Chondrocyte (in vitro differentiated cells): ENCODE data around the gene REG3G. TPM values are rescaled to one million over a fixed set of nuclear protein-coding genes. Genes with fewer than 3 reads are reported as not detected.
A peak's percentile ranks its signal among the peaks of the same experiment; 100 is the strongest.
"Not testable (repeated sequence)": the region's sequence is repeated elsewhere in the genome, so short reads cannot be mapped to it uniquely, and the experiment has no call there.

Experiments
- DNase-seq: peaks from one replicate; pipeline ENCODE4 v3.0.0; 2021; ENCODE audit warnings: mixed read lengths, low spot score
- H3K27ac Mint-ChIP-seq: one replicate; pipeline ENCODE4 v1.8.0; 2021; ENCODE audit warnings: mild to moderate bottlenecking, moderate library complexity, mixed read lengths; ENCODE audit not compliant: unreplicated experiment
- H3K27me3 Mint-ChIP-seq: 2 replicates; pipeline ENCODE4 v1.8.0; 2021; ENCODE audit warnings: low read depth, mixed read lengths
- H3K36me3 Mint-ChIP-seq: 2 replicates; pipeline ENCODE4 v1.8.0; 2021; ENCODE audit warnings: low read depth, mixed read lengths
- H3K4me1 Mint-ChIP-seq: 2 replicates; pipeline ENCODE4 v1.8.0; 2021; ENCODE audit warnings: low read depth, mild to moderate bottlenecking, mixed read lengths
- H3K4me3 Mint-ChIP-seq: one replicate; pipeline ENCODE4 v1.8.0; 2021; ENCODE audit warnings: mild to moderate bottlenecking, moderate library complexity, mixed read lengths; ENCODE audit not compliant: unreplicated experiment
- H3K9me3 Mint-ChIP-seq: 2 replicates; pipeline ENCODE4 v1.8.0; 2021; ENCODE audit warnings: low read depth, mixed read lengths
- total RNA-seq: library from RNA; stranded (reverse); gene quantifications from 3 replicates; pipeline ENCODE4 v1.2.1, GENCODE V29; 2021
- TF ChIP-seq, protein P1 (sequence below): fragments of 200-600 bp; sonication (generic); IDR thresholded peaks from 2 replicates; pipeline ENCODE4 v1.5.0; 2021; ENCODE audit warnings: antibody characterized with exemption, mild to moderate bottlenecking, moderate library complexity

Gene REG3G
- total RNA-seq, 1 donor from 2014 or later: not detected

- DNase-seq: no peak
- no peaks in the 10 kb centered on the region for H3K9me3 Mint-ChIP-seq
- no peak overlapping the region for H3K4me3 Mint-ChIP-seq
- no peaks in the 10 kb centered on the region for H3K36me3 Mint-ChIP-seq
- TF ChIP-seq, protein P1, sequence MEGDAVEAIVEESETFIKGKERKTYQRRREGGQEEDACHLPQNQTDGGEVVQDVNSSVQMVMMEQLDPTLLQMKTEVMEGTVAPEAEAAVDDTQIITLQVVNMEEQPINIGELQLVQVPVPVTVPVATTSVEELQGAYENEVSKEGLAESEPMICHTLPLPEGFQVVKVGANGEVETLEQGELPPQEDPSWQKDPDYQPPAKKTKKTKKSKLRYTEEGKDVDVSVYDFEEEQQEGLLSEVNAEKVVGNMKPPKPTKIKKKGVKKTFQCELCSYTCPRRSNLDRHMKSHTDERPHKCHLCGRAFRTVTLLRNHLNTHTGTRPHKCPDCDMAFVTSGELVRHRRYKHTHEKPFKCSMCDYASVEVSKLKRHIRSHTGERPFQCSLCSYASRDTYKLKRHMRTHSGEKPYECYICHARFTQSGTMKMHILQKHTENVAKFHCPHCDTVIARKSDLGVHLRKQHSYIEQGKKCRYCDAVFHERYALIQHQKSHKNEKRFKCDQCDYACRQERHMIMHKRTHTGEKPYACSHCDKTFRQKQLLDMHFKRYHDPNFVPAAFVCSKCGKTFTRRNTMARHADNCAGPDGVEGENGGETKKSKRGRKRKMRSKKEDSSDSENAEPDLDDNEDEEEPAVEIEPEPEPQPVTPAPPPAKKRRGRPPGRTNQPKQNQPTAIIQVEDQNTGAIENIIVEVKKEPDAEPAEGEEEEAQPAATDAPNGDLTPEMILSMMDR: peak; percentile 79
- H3K27ac Mint-ChIP-seq: no peak overlapping the region
- H3K27me3 Mint-ChIP-seq: peaks cover 15% of the 10 kb centered on the region
- H3K4me1 Mint-ChIP-seq: no peaks in the 10 kb centered on the region
Observed at GRCh38 chr2:79041032-79041448, 15.5 kb downstream of the REG3G start.

- H3K36me3 Mint-ChIP-seq, H3K9me3 Mint-ChIP-seq, H3K27ac Mint-ChIP-seq, H3K4me1 Mint-ChIP-seq, DNase-seq, H3K27me3 Mint-ChIP-seq, H3K4me3 Mint-ChIP-seq: not testable (repeated sequence)
Observed at GRCh38 chr2:79053486-79053885, 28.0 kb downstream of the REG3G start.

DNA sequence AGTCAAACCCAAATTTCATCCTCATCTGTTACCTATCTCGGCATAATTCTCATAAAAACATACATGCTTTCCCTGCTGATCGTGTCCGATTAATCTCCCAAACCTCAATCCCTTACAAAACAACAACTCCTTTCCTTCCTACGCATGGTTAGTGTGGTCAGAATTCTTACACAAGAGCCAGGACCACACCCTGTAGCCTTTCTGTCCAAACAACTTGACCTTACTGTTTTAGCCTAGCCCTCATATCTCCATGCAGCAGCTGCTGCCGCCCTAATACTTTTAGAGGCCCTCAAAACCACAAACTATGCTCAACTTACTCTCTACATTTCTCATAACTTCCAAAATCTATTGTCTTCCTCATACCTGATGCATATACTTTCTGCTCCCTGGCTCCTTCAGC lies 29.3 kb downstream of the REG3G start:
- not testable (repeated sequence) for H3K9me3 Mint-ChIP-seq, DNase-seq, H3K4me1 Mint-ChIP-seq, H3K4me3 Mint-ChIP-seq, H3K36me3 Mint-ChIP-seq, H3K27ac Mint-ChIP-seq, H3K27me3 Mint-ChIP-seq

GRCh38 chr2:79065201-79065600 lies 39.7 kb downstream of the REG3G start:
- H3K36me3 Mint-ChIP-seq: no peaks in the 10 kb centered on the region
- H3K27ac Mint-ChIP-seq: no peak overlapping the region
- no peaks in the 10 kb centered on the region for H3K27me3 Mint-ChIP-seq
- DNase-seq: no peak
- peaks cover 12% of the 10 kb centered on the region for H3K9me3 Mint-ChIP-seq
- TF ChIP-seq, protein P1: no peak
- no peak overlapping the region for H3K4me3 Mint-ChIP-seq
- H3K4me1 Mint-ChIP-seq: no peaks in the 10 kb centered on the region

GRCh38 chr2:79071078-79071477 lies 45.6 kb downstream of the REG3G start:
- no peak overlapping the region for H3K4me3 Mint-ChIP-seq
- H3K9me3 Mint-ChIP-seq: peaks cover 10% of the 10 kb centered on the region
- no peak overlapping the region for H3K27ac Mint-ChIP-seq
- DNase-seq: no peak
- H3K4me1 Mint-ChIP-seq: no peaks in the 10 kb centered on the region
- H3K36me3 Mint-ChIP-seq: no peaks in the 10 kb centered on the region
- H3K27me3 Mint-ChIP-seq: peaks cover 5% of the 10 kb centered on the region
- TF ChIP-seq, protein P1: no peak

Other genes starting within 250 kb of the REG3G start
- not detected in 3 replicates for gene REG1B, start 62.3 kb downstream of the REG3G start, total RNA-seq
- gene REG1A, start 94.8 kb downstream of the REG3G start, total RNA-seq: not detected in 3 replicates
- gene REG3A, start 134.1 kb downstream of the REG3G start, total RNA-seq: not detected in 3 replicates